Prostate gland (tissue), 2 donors: Measurements from ENCODE around the gene TRAPPC12. TPM values are rescaled to one million over a fixed set of nuclear protein-coding genes. Genes with fewer than 3 reads are reported as not detected.
"Not testable (repeated sequence)": the region's sequence is repeated elsewhere in the genome, so short reads cannot be mapped to it uniquely, and the experiment has no call there.

Experiments used
- DNase-seq: peaks from one replicate; pipeline ENCODE4 v3.0.0-alpha.2; 2019; ENCODE audit warnings: low spot score
- H3K27ac ChIP-seq, 2 donors: fragments of 200-600 bp; sonication (generic); 2 replicates each; pipeline ENCODE4 v1.5.1; 2017 to 2019
- H3K27me3 ChIP-seq: fragments of 200-600 bp; sonication (generic); replicated peaks from 2 replicates; pipeline ENCODE4 v1.5.1; 2019; ENCODE audit not compliant: insufficient read depth
- H3K36me3 ChIP-seq, 2 donors: fragments of 200-600 bp; sonication (generic); 1 replicate in 1 of 2; 2 replicates in 1 of 2; pipeline versions ENCODE4 v1.5.1 to v1.8.1; 2017 to 2019
- H3K4me1 ChIP-seq: fragments of 200-600 bp; sonication (generic); replicated peaks from 2 replicates; pipeline ENCODE4 v1.5.1; 2019
- H3K4me3 ChIP-seq, 2 donors: fragments of 200-600 bp; sonication (generic); 2 replicates each; pipeline ENCODE4 v1.5.1; 2017 to 2019
- H3K9me3 ChIP-seq: fragments of 200-600 bp; sonication (generic); 2 replicates; pipeline ENCODE4 v1.5.1; 2017
- POLR2A ChIP-seq: fragments of 450-650 bp; IDR thresholded peaks from one replicate; pipeline ENCODE4 v1.6.1; 2016; ENCODE audit warnings: antibody characterized with exemption, mild to moderate bottlenecking
- POLR2AphosphoS5 ChIP-seq: sonication (generic); formaldehyde crosslinking; IDR thresholded peaks from one replicate; pipeline ENCODE4 v1.6.1; 2017; ENCODE audit warnings: antibody characterized with exemption
- WGBS: methylation state at CpG from one replicate; pipeline ENCODE4 v1.1.5; 2018; 5-methylcytosine and 5-hydroxymethylcytosine counted together
- intact Hi-C: fragments of 100-400 bp; cut with DNase I; formaldehyde crosslinking; loops from one replicate; pipeline ENCODE4 v1.14.2; 2022
- total RNA-seq, 2 donors: library from RNA; depleted of rRNA; stranded (reverse); fragments of >200 nt; gene quantifications; one replicate each; pipeline ENCODE4 v1.1.0, GENCODE V29; 2016
- TF ChIP-seq, protein P1 (sequence below), 4 experiments: fragments of 200-600 bp in 2 of 4; fragments of 450-650 bp in 2 of 4; sonication (generic) in 2 of 4; IDR thresholded peaks; 1 replicate in 3 of 4; 2 replicates in 1 of 4; pipeline ENCODE4 v1.5.1; 2016 to 2019; ENCODE audit warnings: antibody characterized with exemption in 4 of 4, mild to moderate bottlenecking in 2 of 4, moderate library complexity in 2 of 4

Gene TRAPPC12
- total RNA-seq, 2 donors from 2014 or later = 114 to 128 TPM

DNA sequence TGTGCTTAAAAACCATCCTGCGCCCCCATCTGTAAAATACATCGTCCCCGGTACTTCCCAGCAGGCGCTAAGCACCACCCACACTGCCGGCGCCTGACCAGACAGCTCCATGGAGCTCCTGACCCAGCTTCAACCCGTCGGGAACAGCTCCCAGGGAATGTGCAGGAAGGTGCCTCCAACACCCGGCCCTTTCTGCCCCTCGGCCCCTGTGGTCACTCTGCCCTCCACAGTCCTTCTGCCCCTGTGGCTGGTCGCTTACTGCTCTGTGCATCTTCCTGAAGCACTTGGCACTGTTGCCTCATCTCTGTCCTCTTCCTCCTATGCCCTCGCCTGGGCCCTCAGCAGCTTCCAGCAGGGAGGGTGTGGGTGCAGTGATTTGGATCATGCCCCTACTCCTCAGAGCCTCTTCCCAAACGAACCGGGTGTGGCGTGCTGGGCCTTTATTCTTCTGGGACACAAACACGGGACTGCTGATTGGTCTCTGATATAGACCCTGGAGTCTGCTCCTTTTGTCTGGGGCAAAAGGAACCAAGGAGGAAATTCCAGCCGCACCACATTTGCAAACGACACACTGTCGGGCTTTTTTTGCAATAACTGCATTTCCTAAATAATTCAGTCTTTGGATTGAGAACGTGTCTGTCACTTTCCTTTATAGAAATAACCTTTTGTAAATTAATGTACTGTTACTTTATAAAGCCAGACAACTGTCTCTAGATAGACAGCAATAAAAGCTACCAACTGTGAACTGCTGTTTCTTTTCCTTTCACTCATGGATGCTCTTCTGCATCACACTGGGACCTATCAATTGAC, 73.9 kb downstream of the TRAPPC12 start:
- no peak overlapping the region for H3K4me3 ChIP-seq
- H3K27me3 ChIP-seq = no peaks in the 10 kb centered on the region
- H3K27ac ChIP-seq = no peak overlapping the region
- H3K9me3 ChIP-seq = no peaks in the 10 kb centered on the region
- no peaks in the 10 kb centered on the region for H3K4me1 ChIP-seq
- whole genome bisulfite sequencing = 77% methylated on average over 20 of the region's 20 CpGs
- no peak for DNase-seq
- no peaks in the 10 kb centered on the region for H3K36me3 ChIP-seq
- TF ChIP-seq, protein P1, sequence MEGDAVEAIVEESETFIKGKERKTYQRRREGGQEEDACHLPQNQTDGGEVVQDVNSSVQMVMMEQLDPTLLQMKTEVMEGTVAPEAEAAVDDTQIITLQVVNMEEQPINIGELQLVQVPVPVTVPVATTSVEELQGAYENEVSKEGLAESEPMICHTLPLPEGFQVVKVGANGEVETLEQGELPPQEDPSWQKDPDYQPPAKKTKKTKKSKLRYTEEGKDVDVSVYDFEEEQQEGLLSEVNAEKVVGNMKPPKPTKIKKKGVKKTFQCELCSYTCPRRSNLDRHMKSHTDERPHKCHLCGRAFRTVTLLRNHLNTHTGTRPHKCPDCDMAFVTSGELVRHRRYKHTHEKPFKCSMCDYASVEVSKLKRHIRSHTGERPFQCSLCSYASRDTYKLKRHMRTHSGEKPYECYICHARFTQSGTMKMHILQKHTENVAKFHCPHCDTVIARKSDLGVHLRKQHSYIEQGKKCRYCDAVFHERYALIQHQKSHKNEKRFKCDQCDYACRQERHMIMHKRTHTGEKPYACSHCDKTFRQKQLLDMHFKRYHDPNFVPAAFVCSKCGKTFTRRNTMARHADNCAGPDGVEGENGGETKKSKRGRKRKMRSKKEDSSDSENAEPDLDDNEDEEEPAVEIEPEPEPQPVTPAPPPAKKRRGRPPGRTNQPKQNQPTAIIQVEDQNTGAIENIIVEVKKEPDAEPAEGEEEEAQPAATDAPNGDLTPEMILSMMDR (IDR thresholded peaks at IDR 0.05) = no peak
- TF ChIP-seq POLR2AphosphoS5 (no peak), POLR2A (no peak)
- intact Hi-C loops = no loop called here

DNA sequence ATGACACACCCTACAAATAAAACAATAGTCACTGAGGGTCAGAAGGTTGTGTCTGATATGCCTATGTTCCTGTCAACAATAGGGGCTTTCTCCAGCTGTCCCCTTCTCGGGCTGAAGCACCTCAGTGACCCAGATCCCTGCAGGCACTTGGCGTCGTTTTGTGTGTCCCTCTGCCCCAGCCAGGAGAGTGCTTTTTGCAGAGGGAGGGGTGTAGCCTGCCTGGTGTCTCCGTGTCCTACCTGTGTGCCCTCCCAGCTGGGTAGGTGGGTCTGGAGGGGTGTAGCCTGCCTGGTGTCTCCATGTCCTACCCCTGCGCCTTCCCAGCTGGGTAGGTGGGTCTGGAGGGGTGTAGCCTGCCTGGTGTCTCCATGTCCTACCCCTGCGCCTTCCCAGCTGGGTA, 74.5 kb downstream of the TRAPPC12 start:
- H3K27me3 ChIP-seq, H3K4me3 ChIP-seq, intact Hi-C loops, H3K4me1 ChIP-seq, H3K27ac ChIP-seq, DNase-seq, H3K36me3 ChIP-seq, H3K9me3 ChIP-seq: not testable (repeated sequence)
- WGBS = 89% methylated on average over 6 of the region's 6 CpGs

DNA sequence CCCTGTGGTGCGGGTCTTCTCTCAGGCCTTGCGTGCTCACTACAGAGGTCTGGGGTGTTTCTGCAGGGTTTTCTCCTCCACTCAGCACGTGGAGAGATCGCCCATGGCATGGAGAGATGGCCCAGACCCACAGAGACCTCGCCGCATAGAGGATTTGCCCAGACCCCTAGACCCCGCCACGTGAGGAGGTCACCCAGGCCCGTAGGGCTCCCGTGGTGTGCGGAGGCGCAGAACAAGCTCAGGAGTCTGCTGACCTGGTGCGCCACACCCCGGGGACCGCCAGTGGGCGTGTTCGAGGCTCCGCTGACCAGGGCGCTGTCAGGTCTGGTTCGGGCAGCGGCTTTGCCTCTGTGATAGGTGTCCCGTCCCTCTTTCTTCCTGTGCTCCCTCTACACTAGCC, 75.3 kb downstream of the TRAPPC12 start:
- Histone ChIP-seq H3K27ac (no peak overlapping the region), H3K4me3 (no peak overlapping the region), H3K36me3 (no peaks in the 10 kb centered on the region), H3K4me1 (no peaks in the 10 kb centered on the region), H3K9me3 (no peaks in the 10 kb centered on the region), H3K27me3 (no peaks in the 10 kb centered on the region)
- 94% methylated on average over 22 of the region's 22 CpGs for WGBS
- intact Hi-C loops = no loop called here
- TF ChIP-seq POLR2A (no peak), POLR2AphosphoS5 (no peak)
- TF ChIP-seq, protein P1 (IDR thresholded peaks at IDR 0.05) = no peak
- no peak for DNase-seq

DNA sequence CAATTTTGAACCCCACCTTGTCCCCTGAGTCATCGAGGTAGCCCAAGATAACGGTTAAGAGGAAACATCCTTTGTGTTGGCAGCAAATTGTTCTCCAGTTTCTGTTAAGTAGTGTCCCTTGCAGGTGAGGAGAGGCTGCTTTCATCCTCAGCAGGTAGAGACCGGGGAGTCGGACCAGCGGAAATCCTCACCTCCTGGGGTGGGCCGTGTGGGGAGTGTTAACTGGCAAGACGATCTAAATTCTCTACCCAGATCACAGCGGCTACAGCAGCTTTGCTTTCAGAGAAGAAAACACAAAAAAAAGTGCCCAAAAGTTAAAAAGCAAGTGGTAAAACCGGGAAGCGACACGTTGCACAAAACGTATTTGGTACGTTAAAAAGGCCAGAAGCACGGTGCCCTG, 76.6 kb downstream of the TRAPPC12 start:
- H3K36me3 ChIP-seq = no peaks in the 10 kb centered on the region
- TF ChIP-seq, protein P1 (IDR thresholded peaks at IDR 0.05) = no peak
- no peak for TF ChIP-seq POLR2AphosphoS5
- H3K27me3 ChIP-seq = no peaks in the 10 kb centered on the region
- intact Hi-C loops = no loop called here
- H3K4me1 ChIP-seq = no peaks in the 10 kb centered on the region
- no peak for DNase-seq
- H3K27ac ChIP-seq = no peak overlapping the region
- 94% methylated on average over 14 of the region's 14 CpGs for WGBS
- no peaks in the 10 kb centered on the region for H3K9me3 ChIP-seq
- H3K4me3 ChIP-seq = no peak overlapping the region

DNA sequence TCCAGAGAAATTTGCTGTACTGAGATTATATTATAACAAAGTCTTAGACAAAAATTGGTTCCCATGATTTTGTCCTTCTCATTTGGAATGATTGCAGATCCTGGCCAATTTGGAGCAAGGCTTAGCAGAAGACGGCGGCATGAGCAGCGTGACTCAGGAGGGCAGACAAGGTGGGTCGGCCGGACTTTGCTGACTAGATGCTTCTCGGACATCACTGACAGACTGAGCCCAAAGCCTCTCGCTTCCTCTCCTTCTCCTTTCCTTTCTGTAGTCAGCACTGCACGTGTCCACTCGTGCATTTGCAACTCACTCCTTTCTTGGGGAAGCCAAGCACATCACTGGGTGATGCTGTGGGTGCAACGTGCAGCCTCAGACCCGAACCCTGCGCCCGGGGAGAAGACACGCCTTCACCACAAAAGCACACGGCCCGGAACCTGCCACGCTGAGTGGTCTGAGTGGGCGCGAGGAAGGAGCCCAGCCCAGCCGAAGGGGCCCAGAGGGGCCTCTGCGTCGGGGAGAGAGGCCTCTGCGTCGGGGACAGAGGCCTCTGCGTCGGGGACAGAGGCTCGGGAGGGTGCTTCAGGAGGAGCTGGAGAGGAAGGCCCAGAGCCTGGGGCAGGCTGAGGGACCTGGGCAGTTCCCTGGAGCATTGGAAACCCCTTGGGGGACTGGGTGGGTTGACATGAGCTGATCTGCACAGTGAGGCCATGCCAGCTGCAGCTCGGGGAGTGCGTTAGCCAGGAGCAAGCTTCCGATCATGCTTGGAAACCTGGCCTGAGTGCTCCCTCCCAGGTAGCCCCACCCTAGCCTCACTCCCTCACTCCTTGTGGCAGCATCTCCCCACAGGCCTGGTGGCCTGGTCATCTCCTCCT, 78.3 kb downstream of the TRAPPC12 start:
- H3K27ac ChIP-seq = no peak overlapping the region
- H3K9me3 ChIP-seq = no peaks in the 10 kb centered on the region
- H3K27me3 ChIP-seq = no peaks in the 10 kb centered on the region
- no peaks in the 10 kb centered on the region for H3K4me1 ChIP-seq
- 91% methylated on average over 30 of the region's 30 CpGs for WGBS
- no peaks in the 10 kb centered on the region for H3K36me3 ChIP-seq
- H3K4me3 ChIP-seq = no peak overlapping the region
- intact Hi-C loops = no loop called here
- DNase-seq = no peak
- TF ChIP-seq, protein P1 (IDR thresholded peaks at IDR 0.05) = no peak
- TF ChIP-seq POLR2A (no peak), POLR2AphosphoS5 (no peak)
